Activated effector memory CD4-positive, alpha-beta T cell treated with anti-CD3 and anti-CD28 coated beads, Interleukin-2, amount 50 U/mL, for 16 hours (primary cell): ENCODE results near the gene FHAD1.
"Not testable (repeated sequence)": the region's sequence is repeated elsewhere in the genome, so short reads cannot be mapped to it uniquely, and the experiment has no call there.

Source experiments
- DNase-seq: peaks from one replicate; pipeline ENCODE4 v3.0.0-alpha.2; 2020

FHAD1 gene

DNA sequence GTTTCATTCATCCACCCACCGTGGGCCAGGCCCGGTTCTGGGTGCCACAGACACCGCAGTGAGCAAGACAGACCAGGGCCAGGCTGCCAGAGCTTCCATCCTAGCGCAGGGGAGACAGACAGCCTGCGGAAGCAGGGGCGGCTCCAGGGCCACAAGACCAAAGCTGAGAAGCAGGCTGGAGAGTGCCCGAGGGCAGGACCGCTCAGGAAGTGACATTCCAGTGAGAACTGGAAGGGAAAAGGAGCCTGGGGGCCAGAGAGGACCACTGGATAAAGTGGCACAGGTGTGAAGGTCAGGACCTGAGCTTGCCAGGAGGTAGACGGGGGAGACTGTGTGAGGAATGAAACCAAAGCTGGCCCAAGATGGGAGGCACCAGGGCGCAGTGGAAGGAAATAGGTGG, 103.1 kb downstream of the FHAD1 start:
- DNase-seq = no peak

GRCh38 chr1:15350551-15351200, 103.7 kb downstream of the FHAD1 start:
- DNase-seq = no peak

DNA sequence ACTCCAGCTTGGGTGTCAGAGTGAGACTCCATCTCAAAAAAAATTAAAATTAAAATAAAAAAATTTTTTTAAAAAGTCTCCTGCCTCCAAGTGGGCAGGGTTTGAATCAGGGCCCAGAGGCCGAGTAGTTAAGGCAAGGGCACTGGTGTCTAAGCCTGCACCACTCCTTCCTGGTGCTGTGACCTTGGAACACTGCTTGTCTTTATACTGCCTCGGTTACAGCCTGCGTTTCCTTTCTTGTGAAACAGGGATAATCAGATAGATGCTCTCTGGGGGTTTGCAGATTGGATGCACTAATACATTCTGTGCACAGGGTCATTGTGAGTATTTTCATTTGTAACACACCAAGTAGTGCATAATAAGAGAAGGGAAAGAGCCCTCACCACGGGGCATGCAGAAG, 104.3 kb downstream of the FHAD1 start:
- DNase-seq = no peak

- DNase-seq = peak; percentile 68
These were observed 105.3 kb downstream of the FHAD1 start for GRCh38 chr1:15352128-15352957.

GRCh38 chr1:15353839-15354579, 107.0 kb downstream of the FHAD1 start:
- no peak for DNase-seq

DNA sequence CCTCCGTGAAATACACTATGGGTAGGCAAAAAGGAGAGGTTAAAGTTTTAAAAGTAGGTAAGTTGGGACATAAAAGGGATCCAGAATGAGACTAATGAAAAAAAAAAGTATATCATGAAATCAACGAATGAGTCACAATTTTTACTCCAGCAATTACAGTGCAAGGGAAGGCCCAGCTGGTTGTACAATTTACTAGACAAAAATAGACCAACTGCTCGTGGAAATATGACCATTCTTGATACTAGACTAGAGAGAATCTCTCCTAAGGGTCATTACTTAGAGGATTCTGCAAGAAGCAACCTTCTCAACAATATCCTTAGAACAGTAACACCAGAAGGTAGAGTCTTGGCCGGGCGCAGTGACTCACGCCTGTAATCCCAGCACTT, 107.5 kb downstream of the FHAD1 start:
- no peak for DNase-seq

DNA sequence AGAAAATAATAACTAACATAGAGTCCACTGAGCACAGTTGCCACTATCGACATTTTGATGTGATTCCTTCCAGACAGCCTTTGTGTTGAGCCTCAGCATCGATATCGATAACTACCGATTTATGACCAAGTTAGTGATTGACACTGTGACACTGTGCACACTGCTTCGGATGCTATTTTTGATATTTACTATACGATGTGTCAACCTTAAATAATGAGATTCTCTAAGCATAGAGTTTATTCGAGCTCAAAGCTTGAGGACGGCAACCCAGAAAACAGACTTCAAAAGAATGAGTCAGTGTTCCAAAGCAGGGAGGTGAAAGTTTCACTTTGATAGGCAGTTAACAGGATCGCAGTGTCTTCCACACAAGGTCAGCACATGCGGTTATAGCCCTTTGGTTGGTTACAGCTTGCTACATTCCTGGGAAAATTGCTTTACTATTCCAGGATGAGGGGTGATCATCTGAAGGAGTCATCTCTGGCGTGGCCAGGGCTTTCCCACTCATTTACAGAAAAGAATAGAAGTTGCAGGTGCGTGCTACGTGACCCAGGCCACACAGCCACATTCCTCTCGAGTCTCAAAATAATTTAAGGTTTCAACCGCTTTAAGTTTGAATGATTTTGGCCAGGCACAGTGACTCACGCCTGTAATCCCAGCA, 109.1 kb downstream of the FHAD1 start:
- DNase-seq = no peak

GRCh38 chr1:15357612-15358207, 110.7 kb downstream of the FHAD1 start:
- no peak for DNase-seq

- DNase-seq = no peak
These were observed 111.6 kb downstream of the FHAD1 start for GRCh38 chr1:15358565-15359133.

DNA sequence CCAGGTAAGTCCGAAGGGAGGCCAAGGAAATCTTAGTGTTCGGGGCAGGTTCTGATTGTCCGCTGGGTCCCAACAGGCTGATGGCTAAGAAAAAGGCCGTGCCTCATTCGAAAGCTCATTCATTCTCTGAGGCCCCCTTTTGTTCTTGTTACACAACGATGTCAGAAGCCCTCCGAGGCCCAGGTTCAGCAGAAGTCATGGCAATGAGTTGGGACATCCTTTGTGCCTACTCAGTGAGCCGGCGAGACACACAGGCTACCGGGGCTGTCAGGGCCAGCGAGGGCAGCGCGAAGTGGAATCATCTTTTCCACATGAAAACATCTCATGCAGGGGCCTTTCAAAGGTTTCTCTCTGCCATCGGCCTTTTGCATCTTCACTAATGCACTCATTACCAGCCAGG, 113.7 kb downstream of the FHAD1 start:
- no peak for DNase-seq

- DNase-seq = no peak
These were observed 115.2 kb downstream of the FHAD1 start for GRCh38 chr1:15362096-15362736.

DNA sequence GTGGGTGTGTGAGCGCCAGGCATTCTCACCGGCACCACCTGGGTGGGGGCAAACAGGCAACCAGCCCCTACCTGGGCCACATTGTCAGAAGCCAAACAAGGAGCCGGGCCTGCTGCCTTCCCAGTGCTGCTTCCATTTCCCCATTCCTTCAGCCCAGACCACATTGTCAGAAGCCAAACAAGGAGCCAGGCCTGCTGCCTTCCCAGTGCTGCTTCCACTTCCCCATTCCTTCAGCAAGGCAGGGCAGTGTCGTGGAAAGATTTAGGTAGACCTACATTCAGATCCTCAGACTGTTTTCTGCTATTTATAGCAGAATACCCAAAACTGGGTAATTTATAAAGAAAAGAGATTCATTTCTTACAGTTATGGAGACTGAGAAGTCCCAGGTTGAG, 115.7 kb downstream of the FHAD1 start:
- no peak for DNase-seq

DNA sequence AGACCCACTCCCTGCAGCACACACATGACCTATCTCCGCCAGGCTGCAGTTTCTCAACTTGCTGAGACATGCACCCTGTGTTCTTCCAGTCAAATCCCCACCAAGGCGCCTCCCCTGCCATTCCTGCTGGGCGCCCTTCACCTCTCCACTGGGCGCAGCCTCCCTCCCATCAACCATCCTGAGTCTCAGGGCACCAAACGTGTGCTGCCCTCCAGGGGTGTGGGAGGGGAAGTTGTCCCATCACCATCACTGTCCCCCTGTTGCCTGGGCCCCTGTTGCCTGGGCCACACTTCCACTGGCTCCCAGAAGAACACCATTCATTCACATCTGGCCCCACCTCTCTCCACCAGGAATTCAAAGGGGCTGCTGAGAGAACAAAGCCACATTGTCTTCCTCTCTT, 117.7 kb downstream of the FHAD1 start:
- DNase-seq = no peak

DNA sequence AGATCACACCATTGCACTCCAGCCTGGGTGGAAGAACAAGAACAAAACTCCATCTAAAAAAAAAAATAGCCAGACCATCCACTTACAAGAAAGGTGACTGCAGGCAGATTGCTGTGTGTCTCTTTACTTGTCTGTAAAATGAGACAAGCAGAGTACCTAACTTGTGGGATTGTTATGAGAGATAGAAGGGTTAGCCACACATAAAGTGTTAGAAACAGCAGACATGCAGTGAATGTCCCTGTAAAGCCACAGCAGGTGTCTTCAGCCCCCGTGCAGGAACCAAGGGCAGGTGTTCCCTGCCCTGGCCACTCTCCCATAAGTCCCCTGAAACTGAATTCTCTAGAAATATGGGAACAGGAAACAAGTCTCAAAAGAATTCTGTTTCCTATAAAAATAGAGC, 121.9 kb downstream of the FHAD1 start:
- no peak for DNase-seq

- no peak for DNase-seq
These were observed 123.2 kb downstream of the FHAD1 start for GRCh38 chr1:15370268-15370667.

DNA sequence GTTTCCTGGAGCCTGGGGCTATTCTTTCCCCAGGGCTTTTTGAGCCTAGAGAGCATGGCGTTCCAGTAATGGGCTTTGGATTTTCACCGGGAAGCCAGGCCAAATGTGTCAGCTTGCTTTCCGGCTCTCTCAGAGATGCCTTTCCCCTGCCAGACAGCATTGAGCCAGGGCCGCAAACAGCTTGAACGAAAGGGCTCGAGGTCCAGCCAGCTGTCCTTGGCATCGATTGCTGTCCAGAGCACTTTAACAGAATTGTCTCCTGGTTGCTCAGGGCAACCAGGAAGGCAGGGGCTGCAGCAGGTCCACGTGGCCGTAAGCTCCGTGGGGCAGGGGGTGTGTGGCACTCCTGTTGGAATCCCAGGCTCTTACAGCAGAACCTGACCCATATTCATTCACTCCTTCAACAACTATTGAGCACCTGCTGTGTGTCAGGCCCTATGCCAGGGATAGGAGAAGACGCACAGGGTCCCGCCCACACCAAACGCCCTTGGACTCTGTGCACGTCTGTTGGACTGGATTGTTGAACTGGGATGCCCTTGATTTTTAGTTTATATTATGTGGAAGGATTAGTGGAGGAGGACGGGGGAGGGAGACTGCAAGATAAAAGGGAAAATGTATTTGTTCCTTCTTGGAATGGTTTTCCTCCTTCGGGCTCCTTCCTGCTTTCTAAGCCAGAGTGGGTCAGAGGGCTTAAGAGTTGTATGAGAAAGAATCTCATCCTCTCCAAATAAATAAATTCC, 123.9 kb downstream of the FHAD1 start:
- DNase-seq = no peak

DNA sequence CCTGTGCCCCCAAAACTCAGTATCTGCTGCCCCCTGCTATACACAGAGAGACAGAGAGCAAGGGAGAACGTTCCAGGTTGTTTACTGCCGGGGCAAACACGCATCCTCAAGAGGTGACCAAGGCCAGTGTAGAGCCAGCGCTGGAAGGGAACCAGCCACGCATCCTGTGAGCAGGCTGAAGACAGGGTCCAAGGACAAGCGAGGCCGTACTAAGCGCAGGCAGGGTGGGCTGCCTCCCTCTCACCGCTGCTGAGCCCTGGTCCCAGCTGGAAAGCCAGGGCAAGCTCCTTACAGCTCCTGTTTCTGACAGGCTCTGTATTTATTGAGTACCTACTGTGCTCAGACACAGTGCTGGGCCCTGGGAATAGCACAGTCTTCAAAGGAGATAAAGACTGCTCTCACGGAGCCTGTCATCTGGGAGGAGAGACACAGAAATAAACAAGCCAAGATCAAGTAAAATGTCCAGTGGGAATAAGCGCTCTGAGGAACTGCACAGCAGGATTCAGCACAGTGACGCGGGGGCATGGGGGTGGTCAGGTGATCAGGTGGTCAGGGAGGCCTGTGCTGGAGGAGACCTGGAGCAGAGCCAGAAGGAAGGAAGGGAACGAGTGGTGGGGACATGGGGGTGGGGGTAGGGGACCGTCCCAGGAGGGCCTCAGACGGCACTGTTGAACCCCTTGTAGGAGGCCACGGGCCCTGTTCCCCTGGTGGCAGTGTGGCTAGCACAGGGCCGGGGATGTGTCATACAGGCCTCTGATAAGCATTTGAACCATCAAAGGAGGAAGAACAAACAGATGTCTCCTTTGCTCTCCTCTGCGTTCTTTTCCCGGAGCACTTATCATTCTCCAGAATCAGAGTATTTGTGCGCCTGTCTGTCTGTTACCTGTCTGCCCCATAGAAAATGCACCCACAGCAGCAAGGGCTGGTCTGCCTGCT, 124.9 kb downstream of the FHAD1 start:
- no peak for DNase-seq

DNA sequence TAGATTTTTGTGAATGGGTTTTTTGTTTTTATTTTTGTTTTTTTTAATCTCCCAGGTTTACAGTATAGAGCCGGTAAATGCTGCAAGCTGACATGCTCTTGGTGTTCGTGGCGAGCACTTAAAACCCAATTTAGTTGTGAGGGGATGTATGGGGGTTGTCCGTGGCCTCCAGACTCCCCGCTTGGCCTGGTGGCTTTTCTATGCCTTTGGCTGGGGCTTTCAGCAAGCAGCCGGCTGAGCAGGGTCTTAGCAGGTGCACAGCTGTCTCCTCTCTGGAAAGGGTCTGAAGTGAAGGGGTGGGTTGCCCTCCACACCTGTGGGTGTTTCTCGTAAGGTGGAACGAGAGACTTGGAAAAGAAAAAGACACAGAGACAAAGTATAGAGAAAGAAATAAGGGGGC, 131.7 kb downstream of the FHAD1 start:
- no peak for DNase-seq

GRCh38 chr1:15379151-15379550, 132.1 kb downstream of the FHAD1 start:
- DNase-seq = not testable (repeated sequence)
